Esophagus muscularis mucosa (tissue), 4 donors: ENCODE results near the gene PRR29.

ENCODE experiments used
- CTCF ChIP-seq, 3 experiments: fragments of 200-600 bp in 2 of 3; fragments of 450-650 bp in 1 of 3; sonication (generic) in 2 of 3; IDR thresholded peaks; one replicate each; pipeline ENCODE4 v1.5.1; 2017 to 2019; ENCODE audit warnings: antibody characterized with exemption in 3 of 3, mild to moderate bottlenecking in 2 of 3, moderate library complexity in 1 of 3
- EP300 ChIP-seq: sonication (generic); formaldehyde crosslinking; IDR thresholded peaks from one replicate; pipeline ENCODE4 v1.6.1; 2017; ENCODE audit warnings: antibody characterized with exemption
- POLR2A ChIP-seq: fragments of 450-650 bp; IDR thresholded peaks from one replicate; pipeline ENCODE4 v1.6.1; 2017; ENCODE audit warnings: antibody characterized with exemption, moderate library complexity, mild to moderate bottlenecking, low read depth
- POLR2AphosphoS5 ChIP-seq, 2 donors: sonication (generic); formaldehyde crosslinking; IDR thresholded peaks; one replicate each; pipeline ENCODE4 v1.6.1; 2017; ENCODE audit warnings: antibody characterized with exemption in 2 of 2

- no peak for TF ChIP-seq CTCF (IDR thresholded peaks at IDR 0.05)
- TF ChIP-seq POLR2A, result no peak
- TF ChIP-seq EP300, result no peak
- TF ChIP-seq POLR2AphosphoS5 (IDR thresholded peaks at IDR 0.05), result no peak
Observed at GRCh38 chr17:63995626-63996025, 2.5 kb upstream of the PRR29 start.
